ENCODE data around the gene DMBX1.

Gene DMBX1

DNA sequence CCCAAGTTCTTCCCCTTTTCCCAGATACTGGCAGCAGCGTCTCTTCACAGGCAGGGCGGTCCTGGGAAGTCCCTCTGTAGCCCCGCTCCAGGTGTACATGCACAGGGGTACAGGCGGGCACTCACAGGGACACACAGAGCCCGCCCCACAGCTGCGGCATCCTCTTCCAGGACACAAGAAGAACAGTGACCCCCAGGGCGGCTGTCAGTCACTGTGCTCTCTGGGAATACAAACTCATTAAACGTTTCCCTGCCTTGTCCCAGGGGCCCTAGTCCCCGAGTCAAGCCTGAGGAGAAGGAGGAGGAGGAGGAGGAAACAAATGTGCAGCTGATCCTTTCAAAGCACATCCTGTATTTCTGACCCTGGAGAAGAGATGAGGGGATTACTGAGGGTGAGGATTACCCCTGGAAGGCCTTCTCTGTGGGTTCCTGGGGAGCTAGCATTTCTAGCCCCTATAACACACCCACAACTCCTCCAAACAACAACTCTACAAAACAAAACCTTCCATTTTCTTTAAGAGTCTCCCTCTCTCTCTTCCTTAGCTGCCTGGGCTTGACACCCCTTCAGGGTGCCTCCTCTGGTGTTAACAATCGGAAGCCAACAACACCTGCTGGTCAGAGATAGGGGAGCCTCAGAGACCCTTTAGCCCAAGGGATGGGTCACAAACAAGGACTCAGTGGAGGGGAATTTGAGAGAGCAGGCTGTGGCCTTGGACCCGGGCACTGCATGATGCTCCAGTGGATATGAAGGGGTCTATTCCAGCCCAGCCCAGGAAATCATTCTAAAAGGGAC is 28.4 kb upstream of the DMBX1 start:
- DNase-seq = no peak

DNA sequence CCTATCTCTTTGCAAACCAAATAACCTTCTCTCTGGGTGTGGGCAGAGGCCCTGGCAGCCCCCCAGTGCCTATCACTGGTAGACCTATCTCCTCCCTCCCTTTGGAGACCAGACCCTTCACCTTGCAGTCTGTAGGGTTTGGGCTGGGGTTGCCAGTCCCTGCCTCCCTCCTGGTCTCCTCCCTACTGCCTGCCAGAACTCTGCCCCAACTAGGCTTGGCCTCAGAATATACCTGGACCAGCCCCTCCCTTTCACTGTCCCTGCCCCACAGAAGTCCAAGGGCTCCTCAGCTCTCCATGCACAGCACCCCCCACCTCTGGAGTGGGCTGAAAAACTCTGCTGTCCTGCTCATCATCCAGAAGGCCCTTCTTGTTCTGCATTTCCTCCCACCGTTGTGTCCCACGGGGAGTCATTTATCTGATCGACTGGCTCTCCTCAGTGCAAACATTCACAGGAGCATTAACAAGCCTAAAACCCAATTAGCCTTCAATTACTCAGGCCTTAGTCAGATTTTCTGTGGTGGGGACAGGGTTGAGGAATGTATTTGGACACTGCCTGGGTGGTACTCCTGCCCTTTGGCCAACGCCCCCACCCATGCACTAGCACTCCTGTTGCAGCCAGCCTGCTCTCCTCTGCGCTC is 27.7 kb upstream of the DMBX1 start:
- DNase-seq = no peak

DNA sequence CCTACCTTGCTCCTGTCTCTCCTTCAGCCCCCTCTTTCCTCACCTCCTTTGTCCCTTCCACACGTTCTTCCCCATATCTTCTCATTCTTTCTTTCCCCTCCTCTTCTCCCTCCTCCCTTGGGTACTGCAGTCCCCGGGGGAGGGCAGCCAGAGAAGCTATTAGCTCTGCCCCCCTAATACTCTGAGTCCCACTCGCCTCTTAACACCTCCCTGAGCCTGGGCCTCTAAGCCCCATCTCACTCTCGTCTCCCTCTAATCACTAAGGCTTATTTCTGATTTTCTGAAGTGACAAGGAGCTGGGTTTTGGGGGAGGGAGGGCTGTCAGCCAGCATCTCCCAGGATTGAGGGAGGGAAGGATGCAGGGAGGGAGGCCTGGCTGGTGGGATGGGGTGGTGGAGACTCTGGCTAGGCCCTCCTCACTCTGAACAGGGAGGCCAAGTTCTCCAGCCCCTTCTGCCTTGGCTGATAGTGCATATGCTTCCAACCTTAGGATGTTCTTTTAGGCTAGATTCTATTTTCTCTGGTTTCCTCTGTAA is 25.6 kb upstream of the DMBX1 start:
- DNase-seq = no peak

DNA sequence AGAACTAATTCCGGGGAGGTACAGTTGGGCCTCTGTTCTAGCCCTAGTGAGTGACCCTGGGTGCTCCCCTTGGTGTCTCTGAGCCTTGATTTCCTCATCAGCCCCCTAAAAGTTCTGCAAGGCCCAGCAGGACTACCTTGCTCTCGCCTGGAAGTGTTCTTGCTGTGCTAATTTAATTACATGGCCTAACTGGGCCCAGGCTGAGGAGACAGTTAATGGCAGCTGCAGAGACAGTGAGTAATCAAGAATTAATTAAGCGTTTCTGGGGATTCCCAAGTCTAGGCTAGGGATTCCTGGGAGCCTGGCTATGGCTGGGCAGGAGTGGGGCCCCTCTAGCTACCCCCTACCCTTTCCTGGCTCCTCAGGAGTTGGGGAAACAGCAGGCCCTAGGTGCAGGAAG is 24.7 kb upstream of the DMBX1 start:
- no peak for DNase-seq

DNA sequence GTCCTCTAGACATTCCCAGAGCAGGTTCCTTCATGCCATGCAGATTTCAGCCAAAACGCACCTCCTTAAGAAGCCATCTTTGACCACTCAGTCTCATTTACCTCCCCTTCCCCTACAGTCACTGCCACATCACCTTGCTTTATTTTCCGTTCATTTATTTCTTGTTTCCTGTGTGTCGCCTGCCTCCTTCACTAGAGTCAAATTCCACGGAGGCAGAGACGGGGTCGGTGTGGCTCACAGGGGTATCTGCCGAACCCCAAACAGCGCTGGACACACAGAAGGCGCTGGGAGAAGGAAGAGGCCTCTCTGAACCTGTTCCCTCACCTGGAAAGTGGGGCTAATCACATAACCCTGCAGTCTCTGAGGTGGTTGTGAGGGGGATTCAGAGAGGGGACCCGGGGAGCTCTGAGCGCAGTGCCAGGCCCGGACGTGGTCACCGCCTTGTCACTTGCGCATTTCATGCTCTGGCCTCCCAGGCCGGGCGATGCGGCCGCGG is 23.6 kb upstream of the DMBX1 start:
- no peak for DNase-seq

DNA sequence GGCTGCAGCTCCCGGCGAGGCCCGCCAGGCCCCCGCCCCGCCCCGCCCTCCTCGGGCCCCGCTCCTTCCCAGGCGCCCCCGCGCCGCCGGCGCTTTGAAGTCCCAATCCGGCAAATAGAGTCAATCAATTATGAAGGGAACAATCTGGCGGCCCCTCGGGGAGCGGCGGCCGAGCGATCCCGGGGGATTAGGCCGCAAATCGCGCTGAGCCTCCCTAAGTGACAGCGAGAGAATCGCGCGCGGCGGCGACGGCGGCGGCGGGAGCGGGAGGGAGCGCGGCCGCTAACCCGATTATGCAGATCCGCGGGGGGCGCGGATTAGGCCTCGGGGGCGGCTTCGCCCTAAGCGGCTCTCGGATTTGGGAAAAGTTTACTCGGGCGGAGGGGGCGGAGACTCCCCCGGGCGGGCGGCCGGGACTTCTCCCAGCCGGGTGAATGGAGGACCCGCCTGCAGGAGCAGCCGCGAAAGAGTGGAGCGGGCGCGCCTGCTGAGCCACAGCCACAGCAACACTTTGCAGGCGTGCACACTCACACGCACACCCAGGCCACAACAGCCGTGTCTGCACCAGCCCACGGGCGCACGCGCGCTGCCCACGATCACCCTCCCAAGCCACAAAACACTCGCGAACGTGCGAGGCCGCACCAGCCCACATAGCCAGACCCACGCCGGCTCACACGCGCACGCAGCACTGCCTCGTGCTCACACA is 23.0 kb upstream of the DMBX1 start:
- peak; percentile 24 for DNase-seq

DNA sequence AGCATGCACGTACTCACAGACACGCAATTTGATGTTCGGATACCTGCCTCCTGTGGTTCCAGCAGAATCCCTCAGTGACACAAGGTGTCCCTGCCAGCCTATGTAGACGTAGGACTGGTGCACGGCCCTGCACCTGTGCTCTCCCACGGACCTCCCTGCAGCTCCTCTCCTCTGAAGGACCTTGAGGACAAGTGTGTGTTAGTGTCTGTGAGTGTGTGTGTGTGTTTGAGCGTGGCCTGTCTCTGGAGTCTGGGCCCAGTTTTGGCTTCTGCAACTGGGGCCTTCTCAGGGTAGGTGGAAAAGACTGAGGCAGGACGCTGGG is 22.5 kb upstream of the DMBX1 start:
- DNase-seq = no peak

DNA sequence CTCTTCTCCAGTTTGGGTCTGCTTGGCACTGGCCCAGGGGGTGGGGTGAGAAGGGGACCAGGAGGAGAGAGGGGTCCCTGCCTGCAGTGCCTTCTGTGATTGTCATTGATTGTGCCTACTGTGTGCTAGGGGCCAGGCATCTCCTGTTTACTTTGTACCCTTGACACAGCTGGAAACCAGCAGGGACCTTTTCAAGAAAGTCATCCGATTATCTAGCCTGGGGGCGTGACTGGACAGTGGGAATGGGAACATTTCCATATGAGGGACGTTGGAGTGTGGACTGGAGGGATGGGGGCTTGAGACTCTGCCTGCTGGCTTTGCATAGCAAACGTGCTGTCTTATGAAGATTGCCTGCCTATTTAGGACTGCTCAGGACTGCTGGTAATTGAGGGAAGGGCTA is 19.8 kb upstream of the DMBX1 start:
- no peak for DNase-seq

DNA sequence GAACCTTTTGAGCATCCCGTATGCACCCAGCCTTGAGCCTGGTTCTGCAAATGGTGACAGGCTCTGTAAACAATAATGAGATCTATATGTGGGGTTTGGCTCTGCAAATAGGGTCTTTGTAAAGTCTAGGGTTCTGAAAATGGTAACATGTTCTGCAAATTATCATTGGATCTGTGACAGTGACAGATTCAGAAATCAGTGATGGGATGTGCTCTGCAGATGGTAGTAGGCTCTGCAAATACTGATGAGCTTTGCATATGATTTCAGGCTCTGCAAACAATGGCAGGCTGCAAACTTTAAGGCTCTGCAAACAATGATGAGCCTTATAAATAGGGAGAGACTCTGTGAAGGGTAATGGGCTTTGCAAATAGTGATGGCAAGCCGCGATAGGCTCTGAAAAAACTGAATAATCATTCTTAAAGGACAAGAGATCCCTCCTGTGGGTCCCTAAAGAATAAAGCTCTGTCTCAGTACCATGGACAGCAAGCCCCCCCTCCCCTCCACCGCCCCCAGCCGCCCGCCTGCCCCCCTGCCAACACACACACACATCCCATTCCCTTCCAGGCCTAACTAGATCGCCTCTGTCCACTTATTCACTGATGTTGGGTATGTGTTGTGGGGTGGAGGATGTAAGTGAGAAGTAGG is 17.7 kb upstream of the DMBX1 start:
- no peak for DNase-seq

DNA sequence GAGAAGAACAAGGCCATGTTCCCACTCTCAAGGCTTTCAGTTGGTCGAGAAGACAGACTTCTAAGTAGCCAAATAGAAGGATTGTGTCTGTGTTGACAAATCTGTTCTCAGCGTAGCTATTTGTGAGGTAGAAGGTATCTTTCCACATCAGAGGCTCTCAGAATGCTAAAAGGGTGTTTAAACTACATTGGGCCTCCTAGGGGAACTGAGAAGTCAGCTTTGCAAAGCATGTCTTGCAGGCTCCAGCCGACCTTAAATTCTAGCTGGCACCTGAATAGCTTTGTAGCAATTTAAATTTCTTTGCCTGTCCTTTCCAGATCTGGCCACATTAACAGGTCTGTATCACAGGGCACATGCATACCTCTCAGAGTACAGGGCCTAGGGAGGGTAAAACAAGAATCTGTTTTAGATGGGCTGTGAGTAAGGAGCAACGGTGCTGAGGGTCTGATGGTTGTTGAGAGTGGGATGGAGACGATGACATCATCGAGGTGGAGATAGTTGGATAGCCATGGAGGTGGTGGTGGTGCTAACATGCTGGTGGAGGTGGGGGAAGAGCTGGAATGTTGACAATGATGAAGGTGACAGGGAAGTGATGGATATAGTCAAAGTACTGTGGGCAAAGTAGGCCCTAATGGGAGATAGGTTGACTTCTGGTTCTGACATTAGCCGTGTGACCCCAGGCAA is 17.0 kb upstream of the DMBX1 start:
- no peak for DNase-seq

DNA sequence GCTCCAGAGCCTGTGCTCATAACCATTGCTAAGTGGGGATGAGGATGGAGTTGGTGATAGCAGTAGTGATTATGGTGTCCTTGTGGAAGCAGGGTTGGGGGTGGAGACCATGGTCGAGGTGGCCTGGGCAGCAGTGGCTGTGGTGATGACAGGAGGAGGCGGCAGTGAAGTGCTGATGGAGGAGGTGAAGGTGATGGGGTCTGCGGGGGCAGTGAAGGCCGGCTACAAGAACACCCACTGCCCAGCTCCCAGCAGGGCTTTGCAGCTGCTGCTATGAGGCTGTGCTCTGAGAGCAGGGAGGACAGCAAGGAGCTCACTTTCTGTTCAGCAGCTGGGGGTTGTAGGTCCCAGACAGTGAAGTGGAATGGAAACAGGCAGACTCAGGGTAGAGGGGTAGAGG is 15.6 kb upstream of the DMBX1 start:
- DNase-seq = no peak

DNA sequence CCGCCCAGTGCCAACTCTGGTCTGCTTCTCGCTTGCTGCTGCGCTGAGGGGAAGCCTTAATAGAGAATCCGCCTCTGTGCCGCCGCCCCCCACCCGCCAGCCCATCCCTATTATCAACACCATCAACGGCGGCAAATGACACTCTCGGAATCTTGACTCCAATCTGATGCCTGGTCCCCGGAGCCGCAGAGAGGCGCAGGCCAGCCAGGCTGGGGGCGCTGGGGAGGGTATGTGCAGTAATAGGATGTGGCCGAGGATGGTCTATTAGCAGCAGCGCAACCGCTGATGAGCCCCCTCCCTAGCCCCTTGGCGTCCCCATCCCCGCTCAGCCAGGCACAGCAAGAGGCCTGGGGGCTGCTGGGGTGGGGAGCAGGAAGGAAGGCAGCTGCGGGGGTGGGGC is 15.1 kb upstream of the DMBX1 start:
- no peak for DNase-seq

DNA sequence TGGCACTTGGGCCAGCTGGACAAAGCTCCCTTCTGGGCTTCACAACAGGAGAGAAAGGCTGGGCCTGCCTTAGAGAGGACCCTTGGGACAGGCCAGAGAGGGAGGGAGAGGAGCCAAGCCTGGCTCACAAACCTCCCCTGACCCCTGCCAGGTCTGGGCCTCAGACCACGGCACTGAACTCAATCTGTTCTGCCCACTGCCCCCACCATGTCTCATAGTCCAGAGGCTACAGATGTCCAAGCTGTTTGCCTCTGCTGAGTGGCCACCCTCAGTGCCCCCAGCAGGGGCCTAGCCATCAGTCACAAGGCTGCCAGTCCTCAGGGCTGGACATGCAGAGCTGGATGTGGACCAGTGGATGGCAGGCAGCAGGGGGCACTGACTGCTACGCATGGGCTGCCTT is 13.0 kb upstream of the DMBX1 start:
- DNase-seq = no peak

DNA sequence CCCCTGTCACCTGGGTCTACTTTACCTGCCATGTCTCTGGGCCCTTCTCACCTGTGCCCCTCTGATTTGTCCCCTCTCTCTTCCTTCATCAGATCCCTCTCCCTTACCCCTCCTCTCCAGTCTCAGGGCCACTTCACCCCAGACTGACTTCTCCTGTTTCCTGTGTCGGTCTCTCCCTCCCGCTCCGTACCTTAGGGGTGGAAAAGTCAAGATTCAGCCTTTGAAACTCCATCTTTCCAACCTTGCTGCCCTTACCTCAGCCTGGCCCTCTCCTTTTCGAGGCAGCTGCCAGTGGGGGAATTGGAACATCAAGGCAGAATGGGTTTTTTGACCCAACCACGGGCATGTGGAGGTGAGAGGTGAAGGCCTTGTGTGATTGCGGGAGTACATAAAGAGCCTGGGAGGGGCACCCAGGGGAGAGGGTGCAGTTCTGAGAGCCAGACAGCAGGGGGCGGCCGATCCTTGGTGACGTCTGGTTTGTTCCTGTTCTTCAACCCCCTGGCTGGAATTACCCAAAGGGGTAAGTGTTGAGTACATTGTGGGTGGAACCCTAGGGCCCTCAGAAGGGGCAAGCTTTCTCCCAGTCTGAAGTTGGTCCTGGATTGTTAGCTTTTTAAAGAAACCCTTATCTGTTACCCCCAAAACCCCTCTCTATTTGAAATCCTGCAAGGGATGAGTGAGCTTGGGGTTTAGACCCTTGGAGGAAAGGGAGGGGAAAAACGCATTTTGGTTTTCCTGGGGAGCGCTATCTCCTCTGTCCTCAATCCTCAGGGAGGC is 12.3 kb upstream of the DMBX1 start:
- DNase-seq = peak; percentile 74

DNA sequence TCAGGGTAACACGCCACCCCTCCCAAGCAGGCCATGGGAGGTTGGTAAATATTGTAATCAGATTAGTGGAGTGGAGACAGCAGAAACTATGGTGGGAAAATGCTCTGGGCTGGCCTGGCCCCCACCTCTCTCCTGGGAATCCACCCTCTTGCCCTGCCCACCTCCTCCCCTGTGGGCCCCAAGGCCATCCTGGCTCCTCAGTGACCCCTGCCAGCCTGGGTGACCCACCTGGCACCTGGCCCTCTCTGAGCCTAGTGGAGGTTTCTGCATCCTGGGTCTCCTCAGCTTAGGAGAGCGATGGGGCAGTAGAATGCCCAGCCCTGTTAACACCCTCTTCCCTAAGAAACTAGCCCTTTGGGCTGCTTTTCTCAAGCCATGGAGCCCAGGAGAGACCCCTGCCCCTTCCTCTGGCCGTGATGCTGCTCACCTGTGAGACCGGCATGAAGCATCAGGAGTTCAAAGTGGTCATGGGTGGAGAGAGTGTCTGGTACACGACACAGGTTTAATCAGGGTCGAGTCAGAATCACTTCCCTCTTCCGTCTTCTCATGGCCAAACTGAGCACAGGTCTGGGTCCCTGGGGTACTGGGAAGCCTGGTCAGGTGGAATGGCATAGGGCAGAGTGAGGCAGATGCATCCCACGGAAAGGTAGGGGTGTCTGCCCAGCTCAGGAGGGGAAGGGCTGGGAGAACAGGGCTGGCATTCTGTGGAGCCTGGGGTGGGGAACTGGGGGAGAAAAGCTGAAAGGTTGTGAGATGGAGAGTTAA is 10.7 kb upstream of the DMBX1 start:
- DNase-seq = no peak

DNA sequence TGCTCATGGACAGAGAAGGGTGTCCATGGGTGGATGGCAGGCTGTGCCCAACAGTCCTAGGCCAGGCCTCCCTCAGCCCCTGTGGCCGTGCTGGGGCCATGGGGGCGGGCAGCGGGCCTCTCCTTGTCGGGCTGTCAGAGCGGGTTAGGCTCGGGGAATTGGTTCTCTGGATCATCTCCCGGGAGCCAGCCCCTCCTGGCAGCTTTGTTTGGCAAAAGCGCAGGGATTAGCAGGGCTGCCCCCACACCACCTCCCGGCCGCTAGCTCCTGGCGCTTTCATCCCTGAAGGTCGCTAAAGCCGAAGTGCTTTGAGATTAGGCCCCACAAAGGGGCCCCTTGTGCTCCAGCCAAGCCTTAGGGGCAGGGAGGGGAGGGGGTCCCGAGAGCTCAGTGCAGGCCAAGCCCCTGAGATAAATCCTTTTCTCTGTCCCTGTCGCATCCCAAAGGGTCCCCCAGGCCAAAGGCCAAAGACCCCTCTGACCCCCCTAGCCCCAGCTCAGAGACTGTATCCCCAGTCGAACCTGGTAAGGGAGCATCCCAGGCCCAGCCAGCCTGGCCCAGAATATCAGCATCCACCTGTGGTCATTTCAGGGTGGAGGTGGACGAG is 9.8 kb upstream of the DMBX1 start:
- DNase-seq = no peak

DNA sequence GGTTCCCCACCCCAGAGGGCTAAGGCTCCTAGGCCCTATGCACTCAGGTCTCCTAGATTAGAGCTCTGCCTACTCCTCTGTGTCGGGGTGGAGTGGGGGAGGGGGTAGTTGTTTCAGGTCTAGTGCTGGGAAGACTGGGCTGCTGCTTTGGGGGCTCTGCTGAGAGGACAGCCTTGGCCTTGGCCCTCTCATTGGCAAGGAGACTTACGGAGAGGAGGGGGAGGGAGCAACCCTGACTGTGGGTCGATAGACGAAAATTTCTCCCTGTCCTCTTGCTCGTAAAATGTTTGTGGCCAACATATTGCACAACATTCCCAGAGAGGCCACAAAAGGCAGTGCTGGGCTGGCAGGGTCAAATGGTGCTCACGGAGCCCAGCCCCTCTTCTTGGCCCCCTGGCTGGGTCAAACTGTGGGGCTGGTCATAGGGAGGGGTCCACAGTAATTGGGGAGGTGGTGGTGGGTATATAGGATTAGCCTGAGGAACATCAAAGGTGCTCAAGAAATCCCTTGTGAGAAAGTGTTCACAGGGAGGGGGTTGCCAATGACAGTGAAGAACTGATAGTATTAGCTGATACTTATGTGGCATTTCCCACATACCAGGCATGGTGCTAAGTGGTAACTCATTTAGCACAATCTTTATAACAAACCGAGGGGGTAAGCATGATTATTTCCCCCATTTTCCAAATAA is 8.5 kb upstream of the DMBX1 start:
- no peak for DNase-seq

DNA sequence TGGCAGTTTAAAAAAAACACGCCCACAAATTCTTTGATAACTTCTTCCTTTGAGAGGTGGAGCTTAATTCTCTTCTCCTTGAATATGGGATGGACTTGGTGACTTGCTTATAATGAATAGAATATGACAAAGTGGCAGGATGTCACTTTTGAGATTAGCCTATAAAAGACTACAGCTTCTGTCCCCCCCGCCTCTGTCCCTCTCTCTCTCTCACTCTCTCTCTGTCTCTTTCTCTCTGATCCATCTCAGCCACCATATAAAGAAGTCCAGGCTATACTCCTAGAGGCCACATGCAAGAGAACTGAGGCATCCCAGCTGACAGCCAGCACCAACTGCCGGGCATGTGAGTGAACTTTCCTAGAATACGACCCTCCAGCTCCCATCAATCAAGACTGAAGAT is 7.7 kb upstream of the DMBX1 start:
- no peak for DNase-seq

DNA sequence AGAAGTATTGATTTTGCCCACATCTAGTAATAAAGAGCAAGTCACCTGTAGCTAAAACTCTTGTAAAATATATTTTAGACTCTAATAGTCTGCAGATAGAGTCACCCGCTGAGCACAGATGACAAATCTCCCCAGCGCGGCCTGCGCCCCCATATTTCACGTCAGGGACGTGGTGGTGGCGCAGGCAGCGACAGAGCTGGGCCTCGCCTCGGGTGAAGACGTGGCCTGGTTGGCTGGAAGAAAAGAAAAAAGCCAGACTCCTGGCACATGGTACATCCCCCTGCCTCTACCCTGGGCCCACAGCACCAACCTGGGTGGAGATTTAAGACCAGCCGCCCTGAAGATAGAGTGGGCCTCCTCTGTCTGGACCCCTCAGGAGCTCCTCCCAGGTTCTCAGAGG is 6.0 kb upstream of the DMBX1 start:
- DNase-seq = no peak

Data from stimulated activated CD4-positive, alpha-beta T cell treated with anti-CD3 and anti-CD28 coated beads, Interleukin-12 subunit alpha, Interleukin-12 subunit beta, amount 100 ng/mL, for 4 hours (primary cell).